IPS-15b (cell line): Measurements from ENCODE around the gene PTPRK.

Source experiments
- H3K27me3 ChIP-seq: one replicate; pipeline ENCODE4 v1.6.1; 2013; ENCODE audit warnings: low read length; ENCODE audit not compliant: control insufficient read depth, insufficient read depth
- H3K36me3 ChIP-seq: one replicate; pipeline ENCODE4 v1.6.1; 2013; ENCODE audit warnings: low read length; ENCODE audit not compliant: control insufficient read depth, insufficient read depth
- H3K4me1 ChIP-seq: one replicate; pipeline ENCODE4 v1.6.1; 2013; ENCODE audit warnings: mild to moderate bottlenecking, low read length; ENCODE audit not compliant: control insufficient read depth, insufficient read depth
- H3K4me3 ChIP-seq: one replicate; pipeline ENCODE4 v1.5.1; 2013; ENCODE audit warnings: low read depth, low read length
- H3K9ac ChIP-seq: one replicate; pipeline ENCODE4 v1.6.1; 2013; ENCODE audit warnings: low read depth, mild to moderate bottlenecking, low read length
- H3K9me3 ChIP-seq: one replicate; pipeline ENCODE4 v1.6.1; 2013; ENCODE audit warnings: mild to moderate bottlenecking, low read length; ENCODE audit not compliant: control insufficient read depth, insufficient read depth

PTPRK gene

DNA sequence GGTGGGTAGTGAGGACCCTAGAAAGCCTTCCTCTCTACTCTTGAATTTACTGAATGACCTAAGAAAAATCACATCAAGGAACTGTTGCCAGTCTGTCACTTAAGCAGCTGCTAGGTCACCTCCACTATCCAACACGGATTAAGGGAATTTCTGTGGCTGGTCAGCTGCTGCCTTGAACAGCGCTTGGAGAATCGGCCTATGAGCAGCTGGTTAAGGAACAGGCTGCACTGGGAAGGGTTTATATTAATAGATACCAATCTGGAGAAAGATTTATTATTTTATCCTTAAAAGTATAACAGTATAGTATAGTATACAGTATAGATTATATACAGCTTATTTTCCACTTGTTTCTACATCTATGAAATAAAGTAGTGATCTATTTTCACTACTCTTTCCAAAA, 6.5 kb downstream of the PTPRK start:
- H3K9ac ChIP-seq, result no peak overlapping the region
- no peaks in the 10 kb centered on the region for H3K9me3 ChIP-seq
- no peaks in the 10 kb centered on the region for H3K36me3 ChIP-seq
- peaks cover 2% of the 10 kb centered on the region for H3K4me1 ChIP-seq
- no peak overlapping the region for H3K4me3 ChIP-seq
- H3K27me3 ChIP-seq, result no peaks in the 10 kb centered on the region

DNA sequence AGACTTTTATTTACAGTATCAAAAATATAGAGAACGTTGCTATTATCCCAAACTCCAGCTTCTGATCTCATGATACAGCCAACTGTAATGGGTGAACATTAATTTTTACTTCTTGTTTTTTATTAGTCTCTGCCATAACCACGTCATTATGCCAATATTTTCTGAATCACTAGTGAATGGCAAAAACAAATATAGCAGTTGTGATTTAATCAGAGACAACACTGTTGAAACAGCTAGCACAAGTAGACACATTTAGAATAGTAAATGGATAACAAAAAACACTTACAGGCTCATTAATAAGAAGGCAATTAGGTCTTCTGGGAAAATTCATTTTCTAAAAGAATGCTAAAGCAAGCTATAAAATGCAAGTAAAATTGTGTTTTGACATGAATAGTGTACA, 8.1 kb downstream of the PTPRK start:
- H3K4me3 ChIP-seq, result no peak overlapping the region

DNA sequence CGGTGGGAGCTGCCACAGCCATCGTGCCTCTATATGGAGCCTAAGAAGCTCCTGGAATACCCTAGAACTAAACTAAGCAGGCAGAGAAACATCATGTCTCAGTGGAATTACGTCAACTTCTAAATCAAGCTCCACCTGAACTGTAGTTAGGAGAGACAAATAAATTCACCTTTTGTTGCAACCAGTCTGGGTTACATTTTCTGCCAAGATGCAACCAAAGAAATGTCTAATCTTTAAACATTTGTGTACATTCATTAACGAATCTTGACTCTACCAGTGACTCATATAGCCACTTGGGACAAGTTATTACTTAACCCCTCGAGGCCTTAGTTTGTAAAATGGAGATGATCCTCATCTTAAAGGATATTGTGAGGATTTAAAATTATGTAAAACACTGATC, 8.9 kb downstream of the PTPRK start:
- peaks cover 8% of the 10 kb centered on the region for H3K4me1 ChIP-seq
- no peak overlapping the region for H3K9ac ChIP-seq
- no peaks in the 10 kb centered on the region for H3K27me3 ChIP-seq
- no peak overlapping the region for H3K4me3 ChIP-seq
- H3K9me3 ChIP-seq, result no peaks in the 10 kb centered on the region
- H3K36me3 ChIP-seq, result no peaks in the 10 kb centered on the region

More for the DNA sequence above, 8.1 kb downstream of the PTPRK start:
- no peak overlapping the region for H3K9ac ChIP-seq
- no peaks in the 10 kb centered on the region for H3K9me3 ChIP-seq
- no peaks in the 10 kb centered on the region for H3K36me3 ChIP-seq
- peaks cover 7% of the 10 kb centered on the region for H3K4me1 ChIP-seq
- H3K27me3 ChIP-seq, result no peaks in the 10 kb centered on the region

DNA sequence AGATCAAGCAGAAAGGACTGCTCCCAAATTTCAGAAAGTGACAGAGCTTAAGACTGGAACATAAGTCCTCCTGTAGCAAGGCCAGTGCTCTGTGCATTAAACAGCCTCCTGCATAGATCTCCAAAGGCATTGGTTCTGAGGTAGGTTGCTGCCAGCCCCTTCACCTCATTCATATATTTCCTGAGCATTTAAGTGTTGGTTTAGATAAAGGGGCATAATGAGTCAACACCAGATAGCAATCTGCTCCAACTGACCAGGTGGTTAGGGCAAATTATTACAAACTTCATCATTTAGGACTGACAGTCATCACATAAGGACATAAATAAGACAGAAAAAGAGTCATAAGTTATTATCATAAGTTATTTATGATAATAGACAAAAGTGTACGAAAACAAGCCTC, 10.7 kb downstream of the PTPRK start:
- Histone ChIP-seq H3K36me3 (no peaks in the 10 kb centered on the region), H3K9ac (no peak overlapping the region), H3K4me1 (peaks cover 18% of the 10 kb centered on the region), H3K9me3 (no peaks in the 10 kb centered on the region), H3K27me3 (no peaks in the 10 kb centered on the region), H3K4me3 (no peak overlapping the region)

DNA sequence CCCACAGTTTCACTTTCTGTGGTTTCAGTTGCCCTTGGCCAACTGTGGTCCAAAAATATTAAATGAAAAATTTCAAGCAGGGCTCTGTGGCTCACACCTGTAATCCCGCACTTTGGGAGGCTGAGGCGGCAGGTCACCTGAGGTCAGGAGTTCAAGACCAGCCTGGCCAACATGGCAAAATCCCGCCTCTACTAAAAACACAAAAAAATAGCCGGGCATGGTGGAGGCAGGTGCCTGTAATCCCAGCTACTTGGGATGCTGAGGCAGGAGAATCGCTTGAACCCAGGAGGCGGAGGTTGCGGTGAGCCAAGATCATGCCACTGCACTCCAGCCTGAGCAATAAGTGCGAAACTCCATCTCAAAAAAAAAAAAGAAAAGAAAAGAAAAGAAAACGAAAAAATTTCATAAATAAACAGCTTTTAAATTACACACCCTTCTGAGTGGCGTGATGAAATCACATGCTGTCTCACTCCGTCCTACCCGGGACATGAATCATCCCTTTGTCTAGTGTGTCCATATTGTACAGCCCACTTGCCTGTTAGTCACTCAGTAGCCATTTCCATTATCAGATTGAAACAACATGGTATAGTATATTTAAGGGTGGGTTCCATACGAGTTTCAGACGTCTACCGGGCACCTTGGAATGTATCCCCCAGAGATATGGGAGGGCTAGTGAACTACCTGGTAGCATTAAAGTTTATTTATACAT, 11.7 kb downstream of the PTPRK start:
- H3K4me3 ChIP-seq, result no peak overlapping the region
- no peaks in the 10 kb centered on the region for H3K36me3 ChIP-seq
- H3K9me3 ChIP-seq, result no peaks in the 10 kb centered on the region
- H3K27me3 ChIP-seq, result no peaks in the 10 kb centered on the region
- H3K4me1 ChIP-seq, result peaks cover 18% of the 10 kb centered on the region
- no peak overlapping the region for H3K9ac ChIP-seq

DNA sequence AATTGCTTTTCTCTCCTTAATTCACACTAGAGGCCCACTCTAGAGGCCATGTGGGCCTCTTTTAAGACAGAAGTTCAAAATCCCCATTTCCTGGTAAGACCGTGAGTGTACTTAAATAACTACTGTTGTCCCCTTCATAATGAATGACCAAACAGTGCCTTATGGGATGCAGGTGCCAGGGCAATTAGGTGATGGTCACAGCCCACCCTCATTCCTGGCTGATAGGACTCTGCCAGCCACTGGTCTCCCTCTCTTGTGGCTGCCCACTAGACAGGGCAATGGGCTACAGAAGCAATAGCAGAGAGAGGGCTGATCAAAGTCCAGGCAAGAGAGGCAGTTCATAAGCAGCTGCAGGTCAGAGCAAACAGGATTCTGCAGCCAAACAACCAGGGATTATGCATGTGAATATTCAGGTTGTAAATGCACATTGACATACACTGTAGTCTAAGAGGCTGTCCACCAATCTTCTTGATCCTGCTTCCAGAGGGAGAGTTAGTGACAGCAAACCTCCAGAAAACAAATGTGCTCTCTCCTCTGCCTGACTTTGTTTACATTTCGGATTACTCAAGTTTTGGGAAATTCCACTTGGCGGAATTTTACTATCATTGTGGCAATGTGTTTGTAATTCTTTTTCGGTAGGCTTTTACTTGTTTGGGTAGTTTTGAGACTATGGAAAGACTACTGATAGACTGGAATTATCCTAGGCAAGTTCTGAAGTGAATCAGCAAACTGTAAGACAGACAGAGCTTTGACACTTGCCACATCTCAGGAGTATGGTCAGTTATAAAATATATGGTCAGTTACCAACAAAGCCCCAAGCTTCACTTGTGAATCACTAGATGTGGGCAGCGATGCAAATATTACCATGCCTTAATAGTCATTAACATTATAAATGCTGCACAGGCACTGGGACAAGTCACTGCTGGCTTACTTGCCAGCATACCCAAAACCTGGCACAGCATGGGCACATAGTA, 12.8 kb downstream of the PTPRK start:
- no peaks in the 10 kb centered on the region for H3K36me3 ChIP-seq
- H3K9ac ChIP-seq, result no peak overlapping the region
- no peaks in the 10 kb centered on the region for H3K9me3 ChIP-seq
- H3K27me3 ChIP-seq, result no peaks in the 10 kb centered on the region
- H3K4me3 ChIP-seq, result no peak overlapping the region
- peaks cover 18% of the 10 kb centered on the region for H3K4me1 ChIP-seq

DNA sequence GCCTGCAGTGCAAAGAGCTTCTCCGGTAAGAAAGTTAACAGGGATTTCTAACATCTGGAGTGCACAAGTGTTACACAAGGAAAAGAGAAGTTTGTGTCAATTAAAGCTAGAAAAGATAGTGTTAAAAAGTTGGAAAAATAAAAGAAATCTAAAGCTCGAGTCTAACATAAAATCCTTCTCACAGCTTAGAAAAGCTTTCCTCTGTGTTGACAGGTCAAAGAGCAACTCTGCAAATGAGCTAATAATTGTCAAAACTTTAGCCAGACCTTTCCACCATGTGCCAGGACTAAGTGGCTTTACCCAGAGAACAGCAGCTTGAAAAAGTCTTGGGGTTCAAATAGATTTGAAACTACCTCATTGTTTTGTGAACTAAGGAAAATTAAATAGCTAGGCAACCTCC, 14.8 kb downstream of the PTPRK start:
- H3K4me3 ChIP-seq, result no peak overlapping the region
- no peaks in the 10 kb centered on the region for H3K27me3 ChIP-seq
- no peaks in the 10 kb centered on the region for H3K36me3 ChIP-seq
- H3K9me3 ChIP-seq, result no peaks in the 10 kb centered on the region
- peaks cover 18% of the 10 kb centered on the region for H3K4me1 ChIP-seq
- H3K9ac ChIP-seq, result no peak overlapping the region

DNA sequence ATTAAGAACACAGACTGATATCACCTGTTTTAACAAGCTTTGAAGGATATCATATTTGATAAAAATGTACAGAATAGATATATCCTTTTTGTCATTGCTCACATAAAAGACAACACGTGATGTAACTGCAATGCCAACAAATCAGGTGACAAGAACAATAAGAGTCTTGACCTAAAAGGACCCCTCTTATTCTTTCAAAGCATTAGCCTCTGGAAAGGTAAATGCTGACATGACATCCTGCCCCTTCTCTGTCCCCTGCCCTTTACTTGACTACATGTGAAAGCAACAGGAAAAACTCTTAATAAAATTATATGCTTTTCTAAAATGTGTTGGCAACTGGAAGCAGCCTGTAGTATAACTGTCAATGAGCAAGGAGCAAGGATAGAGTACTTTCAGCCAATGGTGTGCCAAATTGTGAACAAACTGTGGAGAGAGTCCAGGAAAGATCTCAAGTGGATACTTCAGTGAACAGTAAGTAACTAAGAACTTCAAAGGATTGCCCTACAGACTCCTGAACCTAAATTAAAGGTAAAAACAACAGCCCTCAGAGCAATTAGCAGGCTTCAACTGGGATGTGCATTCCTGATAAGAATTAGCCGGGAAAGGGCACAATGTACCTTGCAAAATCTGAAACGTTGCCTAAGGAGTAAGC, 16.3 kb downstream of the PTPRK start:
- Histone ChIP-seq H3K9me3 (no peaks in the 10 kb centered on the region), H3K4me3 (no peak overlapping the region), H3K4me1 (peaks cover 23% of the 10 kb centered on the region), H3K36me3 (no peaks in the 10 kb centered on the region), H3K9ac (no peak overlapping the region), H3K27me3 (no peaks in the 10 kb centered on the region)

DNA sequence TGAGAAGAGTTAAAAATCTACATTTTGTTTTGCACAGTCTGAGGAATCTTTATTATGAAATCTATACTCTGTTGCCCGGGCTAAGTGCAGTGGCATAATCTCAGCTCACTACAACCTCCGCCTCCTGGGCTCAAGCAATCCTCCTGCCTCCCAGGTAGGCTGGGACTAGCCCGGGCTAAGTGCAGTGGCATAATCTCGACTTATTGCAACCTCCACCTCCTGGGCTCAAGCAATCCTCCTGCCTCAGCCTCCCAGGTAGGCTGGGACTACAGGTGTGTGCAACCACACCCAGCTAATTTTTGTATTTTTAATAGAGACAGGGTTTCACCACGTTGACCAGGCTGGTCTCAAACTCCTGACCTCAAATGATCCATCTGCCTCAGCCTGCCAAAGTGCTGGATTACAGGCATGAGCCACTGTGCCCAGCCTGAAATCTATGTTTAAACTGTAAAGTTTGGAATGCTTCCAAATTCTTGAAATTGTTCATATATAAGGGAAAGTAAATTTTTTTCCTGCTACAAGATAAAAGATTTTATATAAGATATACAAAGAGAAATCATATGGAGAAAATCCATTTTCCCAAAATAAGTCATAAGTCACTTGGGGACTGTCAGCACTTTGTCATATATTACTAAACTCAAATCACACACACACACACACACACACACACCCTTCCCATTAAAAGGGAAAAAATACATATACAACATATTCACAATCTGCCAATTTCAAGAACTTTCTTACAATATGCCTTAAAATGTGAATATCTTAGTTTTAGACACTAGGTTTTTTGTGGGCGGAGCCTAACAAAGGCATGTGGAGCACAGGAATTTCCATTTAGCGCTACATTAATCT, 19.4 kb downstream of the PTPRK start:
- H3K9ac ChIP-seq, result no peak overlapping the region
- peaks cover 27% of the 10 kb centered on the region for H3K4me1 ChIP-seq
- no peaks in the 10 kb centered on the region for H3K27me3 ChIP-seq
- no peaks in the 10 kb centered on the region for H3K36me3 ChIP-seq
- H3K4me3 ChIP-seq, result no peak overlapping the region
- H3K9me3 ChIP-seq, result no peaks in the 10 kb centered on the region

DNA sequence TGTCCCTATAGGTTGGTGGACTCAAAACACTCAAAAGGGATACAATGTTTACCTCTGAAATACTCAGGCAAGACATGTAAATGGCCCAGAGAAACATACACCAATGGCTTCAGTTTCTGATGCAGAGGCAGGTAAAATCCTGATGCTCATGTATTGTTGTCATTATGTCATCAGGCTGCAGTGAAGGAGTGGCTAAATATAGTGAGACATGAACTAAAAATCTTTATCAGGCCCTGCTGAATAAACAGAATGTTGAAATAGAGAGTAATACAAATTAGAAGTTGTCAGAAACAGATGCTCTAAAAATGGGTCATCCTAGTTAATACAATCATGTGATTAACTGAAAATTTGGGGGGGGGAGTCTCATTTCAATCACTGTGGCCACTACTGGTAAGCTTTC, 20.4 kb downstream of the PTPRK start:
- Histone ChIP-seq H3K4me1 (peaks cover 28% of the 10 kb centered on the region), H3K36me3 (no peaks in the 10 kb centered on the region), H3K9me3 (no peaks in the 10 kb centered on the region), H3K27me3 (no peaks in the 10 kb centered on the region), H3K4me3 (no peak overlapping the region), H3K9ac (no peak overlapping the region)

DNA sequence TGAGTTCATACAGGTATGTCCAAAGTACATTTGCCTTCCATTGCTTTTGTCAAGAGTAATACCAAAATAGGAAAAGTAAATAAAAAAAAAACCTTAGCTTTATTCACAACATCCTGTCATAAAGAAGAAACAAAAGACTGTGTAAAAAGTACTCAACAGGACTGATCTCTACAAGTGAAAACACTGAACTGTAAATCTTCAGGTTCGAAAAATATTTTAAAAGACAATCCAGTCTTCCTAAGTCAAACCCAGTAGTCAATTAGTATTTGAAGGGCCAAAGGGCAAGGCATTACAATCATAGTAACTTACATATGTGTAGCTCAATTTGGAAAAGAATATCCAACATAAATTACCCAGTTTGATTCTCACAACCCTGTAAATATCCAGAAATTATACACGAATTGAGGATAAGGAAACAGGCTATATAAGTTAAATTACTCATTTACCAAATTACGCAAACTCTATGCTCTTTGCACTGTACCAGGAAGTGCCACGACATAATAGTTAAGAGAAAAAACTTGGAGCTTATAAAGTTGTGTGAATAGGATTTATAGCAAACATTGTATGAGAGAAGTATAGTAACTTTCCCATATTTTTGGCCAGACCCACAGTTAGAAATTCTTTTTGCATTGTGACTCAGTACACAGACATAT, 21.2 kb downstream of the PTPRK start:
- H3K36me3 ChIP-seq, result no peaks in the 10 kb centered on the region
- H3K27me3 ChIP-seq, result no peaks in the 10 kb centered on the region
- no peak overlapping the region for H3K4me3 ChIP-seq
- no peak overlapping the region for H3K9ac ChIP-seq
- no peaks in the 10 kb centered on the region for H3K9me3 ChIP-seq
- H3K4me1 ChIP-seq, result peaks cover 34% of the 10 kb centered on the region
